HL-60 (cell line): ENCODE results near the gene OTOF.

Experiments
- POLR2AphosphoS5 ChIP-seq: IDR thresholded peaks from 2 replicates; pipeline ENCODE4 v1.6.1; 2012; ENCODE audit warnings: low read depth
- TF ChIP-seq, protein P1 (sequence below): IDR thresholded peaks from 2 replicates; pipeline ENCODE4 v1.6.1; 2012; ENCODE audit warnings: low read depth; ENCODE audit not compliant: insufficient replicate concordance
- TF ChIP-seq, protein P2 (sequence below): IDR thresholded peaks from one replicate; pipeline ENCODE4 v1.5.1; 2011; ENCODE audit warnings: low read length, control low read depth, inconsistent platforms; ENCODE audit not compliant: insufficient read depth

DNA sequence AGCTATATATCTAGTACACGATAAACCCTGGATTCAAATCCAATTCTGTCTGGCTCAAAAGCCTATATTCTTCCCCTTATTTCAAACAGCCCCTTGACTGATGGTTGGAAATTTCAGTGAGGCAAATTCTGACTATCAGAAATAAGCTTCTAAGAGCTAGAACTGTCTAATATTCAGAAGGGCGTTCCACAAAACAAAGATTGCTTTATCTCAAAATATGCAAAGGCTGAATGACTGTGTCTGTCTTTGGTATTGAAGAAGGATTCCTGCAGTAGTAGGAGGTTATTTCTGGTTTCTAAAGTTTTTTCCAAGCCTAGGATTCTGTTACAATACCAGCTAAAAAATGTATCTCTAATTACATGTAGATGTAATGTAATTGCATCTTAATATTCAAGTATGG lies 45.1 kb downstream of the OTOF start:
- TF ChIP-seq, protein P1, sequence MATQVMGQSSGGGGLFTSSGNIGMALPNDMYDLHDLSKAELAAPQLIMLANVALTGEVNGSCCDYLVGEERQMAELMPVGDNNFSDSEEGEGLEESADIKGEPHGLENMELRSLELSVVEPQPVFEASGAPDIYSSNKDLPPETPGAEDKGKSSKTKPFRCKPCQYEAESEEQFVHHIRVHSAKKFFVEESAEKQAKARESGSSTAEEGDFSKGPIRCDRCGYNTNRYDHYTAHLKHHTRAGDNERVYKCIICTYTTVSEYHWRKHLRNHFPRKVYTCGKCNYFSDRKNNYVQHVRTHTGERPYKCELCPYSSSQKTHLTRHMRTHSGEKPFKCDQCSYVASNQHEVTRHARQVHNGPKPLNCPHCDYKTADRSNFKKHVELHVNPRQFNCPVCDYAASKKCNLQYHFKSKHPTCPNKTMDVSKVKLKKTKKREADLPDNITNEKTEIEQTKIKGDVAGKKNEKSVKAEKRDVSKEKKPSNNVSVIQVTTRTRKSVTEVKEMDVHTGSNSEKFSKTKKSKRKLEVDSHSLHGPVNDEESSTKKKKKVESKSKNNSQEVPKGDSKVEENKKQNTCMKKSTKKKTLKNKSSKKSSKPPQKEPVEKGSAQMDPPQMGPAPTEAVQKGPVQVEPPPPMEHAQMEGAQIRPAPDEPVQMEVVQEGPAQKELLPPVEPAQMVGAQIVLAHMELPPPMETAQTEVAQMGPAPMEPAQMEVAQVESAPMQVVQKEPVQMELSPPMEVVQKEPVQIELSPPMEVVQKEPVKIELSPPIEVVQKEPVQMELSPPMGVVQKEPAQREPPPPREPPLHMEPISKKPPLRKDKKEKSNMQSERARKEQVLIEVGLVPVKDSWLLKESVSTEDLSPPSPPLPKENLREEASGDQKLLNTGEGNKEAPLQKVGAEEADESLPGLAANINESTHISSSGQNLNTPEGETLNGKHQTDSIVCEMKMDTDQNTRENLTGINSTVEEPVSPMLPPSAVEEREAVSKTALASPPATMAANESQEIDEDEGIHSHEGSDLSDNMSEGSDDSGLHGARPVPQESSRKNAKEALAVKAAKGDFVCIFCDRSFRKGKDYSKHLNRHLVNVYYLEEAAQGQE = no peak
- no peak for TF ChIP-seq POLR2AphosphoS5
- TF ChIP-seq, protein P2, sequence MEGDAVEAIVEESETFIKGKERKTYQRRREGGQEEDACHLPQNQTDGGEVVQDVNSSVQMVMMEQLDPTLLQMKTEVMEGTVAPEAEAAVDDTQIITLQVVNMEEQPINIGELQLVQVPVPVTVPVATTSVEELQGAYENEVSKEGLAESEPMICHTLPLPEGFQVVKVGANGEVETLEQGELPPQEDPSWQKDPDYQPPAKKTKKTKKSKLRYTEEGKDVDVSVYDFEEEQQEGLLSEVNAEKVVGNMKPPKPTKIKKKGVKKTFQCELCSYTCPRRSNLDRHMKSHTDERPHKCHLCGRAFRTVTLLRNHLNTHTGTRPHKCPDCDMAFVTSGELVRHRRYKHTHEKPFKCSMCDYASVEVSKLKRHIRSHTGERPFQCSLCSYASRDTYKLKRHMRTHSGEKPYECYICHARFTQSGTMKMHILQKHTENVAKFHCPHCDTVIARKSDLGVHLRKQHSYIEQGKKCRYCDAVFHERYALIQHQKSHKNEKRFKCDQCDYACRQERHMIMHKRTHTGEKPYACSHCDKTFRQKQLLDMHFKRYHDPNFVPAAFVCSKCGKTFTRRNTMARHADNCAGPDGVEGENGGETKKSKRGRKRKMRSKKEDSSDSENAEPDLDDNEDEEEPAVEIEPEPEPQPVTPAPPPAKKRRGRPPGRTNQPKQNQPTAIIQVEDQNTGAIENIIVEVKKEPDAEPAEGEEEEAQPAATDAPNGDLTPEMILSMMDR = no peak
